Effector memory CD8-positive, alpha-beta T cell (primary cell): ENCODE results near the gene SHISA9.
"Not testable (repeated sequence)": the region's sequence is repeated elsewhere in the genome, so short reads cannot be mapped to it uniquely, and the experiment has no call there.

Experiments
- ATAC-seq: fragments of 150-1000 bp; cut with Tn5 transposase; replicated peaks from 2 replicates; pipeline ENCODE4 v1.10.0; 2021; ENCODE audit warnings: mild to moderate bottlenecking, moderate library complexity
- DNase-seq, 3 experiments: peaks; one replicate each; pipeline ENCODE4 v3.0.0; 2021
- H3K27ac Mint-ChIP-seq, 2 donors: one replicate each; pipeline ENCODE4 v1.8.0; 2022; ENCODE audit warnings: mild to moderate bottlenecking in 2 of 2, mixed read lengths in 2 of 2, moderate library complexity in 2 of 2
- H3K27me3 Mint-ChIP-seq, 2 donors: one replicate each; pipeline ENCODE4 v1.8.0; 2022; ENCODE audit warnings: mixed read lengths in 2 of 2
- H3K36me3 Mint-ChIP-seq: one replicate; pipeline ENCODE4 v1.8.0; 2022; ENCODE audit warnings: mild to moderate bottlenecking, moderate library complexity, mixed read lengths; ENCODE audit not compliant: insufficient read depth
- H3K4me1 Mint-ChIP-seq, 2 donors: one replicate each; pipeline ENCODE4 v1.8.0; 2022; ENCODE audit warnings: low read depth in 2 of 2, mixed read lengths in 2 of 2
- H3K4me3 Mint-ChIP-seq, 2 donors: one replicate each; pipeline ENCODE4 v1.8.0; 2022; ENCODE audit warnings: mild to moderate bottlenecking in 2 of 2, mixed read lengths in 2 of 2, moderate library complexity in 2 of 2
- H3K9me3 Mint-ChIP-seq, 2 donors: one replicate each; pipeline ENCODE4 v1.8.0; 2022; ENCODE audit warnings: mixed read lengths in 2 of 2

SHISA9 gene

GRCh38 chr16:12903407-12904328 lies 2.3 kb downstream of the SHISA9 start:
- Mint-ChIP-seq H3K27me3 (peaks cover 49 to 84% of the 10 kb centered on the region in 2 donors), H3K9me3 (no peaks in the 10 kb centered on the region), H3K36me3 (no peaks in the 10 kb centered on the region), H3K4me3 (no peak overlapping the region), H3K4me1 (peaks cover 0 to 3% of the 10 kb centered on the region in 2 donors), H3K27ac (no peak overlapping the region)
- DNase-seq (no peak), ATAC-seq (no peak)

DNA sequence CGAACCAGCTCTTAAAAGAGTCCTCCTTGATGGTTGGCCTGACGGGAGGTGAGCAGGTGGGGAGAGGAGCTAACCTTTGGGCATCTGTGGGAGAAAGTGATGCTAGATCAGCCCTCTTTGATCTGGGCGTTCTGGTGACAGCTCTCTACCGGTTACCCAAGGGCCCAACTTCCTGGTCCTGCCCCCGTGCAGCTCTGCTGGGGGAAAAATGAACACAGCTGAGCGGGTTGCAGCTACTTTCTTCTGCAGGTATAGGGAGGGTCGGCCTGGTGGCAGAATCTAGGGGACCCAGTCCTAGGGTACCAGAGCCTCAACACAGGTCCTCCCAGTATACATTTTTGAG lies 2.9 kb downstream of the SHISA9 start:
- Mint-ChIP-seq H3K27me3 (peaks cover 49 to 84% of the 10 kb centered on the region in 2 donors), H3K27ac (no peak overlapping the region), H3K36me3 (no peaks in the 10 kb centered on the region), H3K9me3 (no peaks in the 10 kb centered on the region), H3K4me1 (peaks cover 0 to 3% of the 10 kb centered on the region in 2 donors), H3K4me3 (no peak overlapping the region)
- no peak for DNase-seq
- no peak for ATAC-seq

GRCh38 chr16:12906271-12906670 lies 4.9 kb downstream of the SHISA9 start:
- no peak overlapping the region for H3K4me3 Mint-ChIP-seq
- H3K9me3 Mint-ChIP-seq: no peaks in the 10 kb centered on the region
- peaks cover 47 to 77% of the 10 kb centered on the region in 2 donors for H3K27me3 Mint-ChIP-seq
- H3K36me3 Mint-ChIP-seq: no peaks in the 10 kb centered on the region
- H3K4me1 Mint-ChIP-seq: no peaks in the 10 kb centered on the region
- DNase-seq (no peak), ATAC-seq (no peak)
- no peak overlapping the region for H3K27ac Mint-ChIP-seq

- DNase-seq: no peak
- peaks cover 47 to 79% of the 10 kb centered on the region in 2 donors for H3K27me3 Mint-ChIP-seq
Observed at GRCh38 chr16:12906765-12907516, 5.5 kb downstream of the SHISA9 start.

GRCh38 chr16:12907670-12908233 lies 6.4 kb downstream of the SHISA9 start:
- no peaks in the 10 kb centered on the region for H3K4me1 Mint-ChIP-seq
- no peak overlapping the region for H3K27ac Mint-ChIP-seq
- DNase-seq (no peak), ATAC-seq (no peak)
- H3K27me3 Mint-ChIP-seq: peaks cover 41 to 81% of the 10 kb centered on the region in 2 donors
- peaks cover 0 to 1% of the 10 kb centered on the region in 2 donors for H3K9me3 Mint-ChIP-seq
- H3K4me3 Mint-ChIP-seq: no peak overlapping the region
- H3K36me3 Mint-ChIP-seq: no peaks in the 10 kb centered on the region

More at GRCh38 chr16:12906765-12907516, 5.5 kb downstream of the SHISA9 start:
- H3K9me3 Mint-ChIP-seq: peaks cover 0 to 1% of the 10 kb centered on the region in 2 donors
- no peak overlapping the region for H3K4me3 Mint-ChIP-seq
- no peak for ATAC-seq
- no peaks in the 10 kb centered on the region for H3K4me1 Mint-ChIP-seq
- H3K36me3 Mint-ChIP-seq: no peaks in the 10 kb centered on the region
- no peak overlapping the region for H3K27ac Mint-ChIP-seq

- DNase-seq (no peak), ATAC-seq (no peak)
- Mint-ChIP-seq H3K9me3 (no peaks in the 10 kb centered on the region), H3K36me3 (no peaks in the 10 kb centered on the region), H3K4me1 (no peaks in the 10 kb centered on the region), H3K4me3 (no peak overlapping the region), H3K27ac (no peak overlapping the region), H3K27me3 (peaks cover 0 to 35% of the 10 kb centered on the region in 2 donors)
Observed at GRCh38 chr16:12917246-12917645, 15.8 kb downstream of the SHISA9 start.

DNA sequence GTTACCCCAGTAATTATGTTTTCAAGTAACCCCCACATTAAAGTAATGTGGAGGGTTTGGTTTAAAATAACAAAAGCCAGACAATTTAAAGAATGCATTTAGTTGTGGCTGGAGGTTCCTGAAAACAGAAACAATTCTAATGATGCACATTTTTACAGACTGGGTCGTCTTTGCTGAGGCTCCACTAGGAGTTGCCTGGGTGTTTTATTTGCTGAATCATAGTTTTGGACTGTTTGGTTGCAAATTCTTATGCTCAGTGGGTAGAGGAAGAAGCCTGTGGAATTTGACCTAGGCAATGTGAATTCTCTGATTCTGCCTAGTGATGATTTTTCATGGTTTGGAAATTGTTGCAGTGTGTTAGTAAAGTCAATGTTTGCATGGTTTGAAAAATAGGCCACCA lies 16.3 kb downstream of the SHISA9 start:
- Mint-ChIP-seq H3K27me3 (peaks cover 0 to 31% of the 10 kb centered on the region in 2 donors), H3K4me3 (no peak overlapping the region), H3K4me1 (no peaks in the 10 kb centered on the region), H3K9me3 (no peaks in the 10 kb centered on the region), H3K27ac (no peak overlapping the region), H3K36me3 (no peaks in the 10 kb centered on the region)
- ATAC-seq: no peak
- no peak for DNase-seq

DNA sequence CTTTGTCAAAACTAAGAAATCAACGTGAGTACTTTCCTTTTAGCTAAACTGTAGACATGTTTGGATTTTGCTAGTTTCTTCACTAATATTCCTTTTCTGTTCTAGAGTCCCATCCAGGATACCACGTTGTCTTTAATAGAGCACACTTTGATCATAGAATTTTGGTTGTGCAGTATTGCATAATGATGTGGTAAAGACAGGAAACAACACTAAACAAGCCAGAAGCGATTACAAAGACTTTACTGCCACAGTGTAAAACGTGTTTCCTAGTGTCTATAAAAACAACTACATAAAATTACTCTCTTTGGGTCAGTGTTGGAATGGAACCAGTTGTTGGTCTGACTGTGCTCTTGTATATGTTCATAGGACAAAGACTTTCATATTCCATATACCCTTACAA lies 19.3 kb downstream of the SHISA9 start:
- Mint-ChIP-seq H3K27me3 (peaks cover 0 to 26% of the 10 kb centered on the region in 2 donors), H3K4me3 (no peak overlapping the region), H3K36me3 (no peaks in the 10 kb centered on the region), H3K4me1 (no peaks in the 10 kb centered on the region), H3K9me3 (no peaks in the 10 kb centered on the region), H3K27ac (no peak overlapping the region)
- DNase-seq: no peak
- ATAC-seq: no peak

GRCh38 chr16:12923640-12924039 lies 22.2 kb downstream of the SHISA9 start:
- H3K4me3 Mint-ChIP-seq, DNase-seq, H3K36me3 Mint-ChIP-seq, H3K4me1 Mint-ChIP-seq, H3K9me3 Mint-ChIP-seq, ATAC-seq, H3K27ac Mint-ChIP-seq: not testable (repeated sequence)
- H3K27me3 Mint-ChIP-seq: peaks cover 8 to 18% of the 10 kb centered on the region in 2 donors

- Mint-ChIP-seq H3K27ac (no peak overlapping the region), H3K9me3 (no peaks in the 10 kb centered on the region), H3K4me1 (no peaks in the 10 kb centered on the region), H3K27me3 (peaks cover 8 to 28% of the 10 kb centered on the region in 2 donors), H3K36me3 (no peaks in the 10 kb centered on the region), H3K4me3 (no peak overlapping the region)
- ATAC-seq: no peak
- no peak for DNase-seq
Observed at GRCh38 chr16:12925026-12925800, 23.8 kb downstream of the SHISA9 start.

DNA sequence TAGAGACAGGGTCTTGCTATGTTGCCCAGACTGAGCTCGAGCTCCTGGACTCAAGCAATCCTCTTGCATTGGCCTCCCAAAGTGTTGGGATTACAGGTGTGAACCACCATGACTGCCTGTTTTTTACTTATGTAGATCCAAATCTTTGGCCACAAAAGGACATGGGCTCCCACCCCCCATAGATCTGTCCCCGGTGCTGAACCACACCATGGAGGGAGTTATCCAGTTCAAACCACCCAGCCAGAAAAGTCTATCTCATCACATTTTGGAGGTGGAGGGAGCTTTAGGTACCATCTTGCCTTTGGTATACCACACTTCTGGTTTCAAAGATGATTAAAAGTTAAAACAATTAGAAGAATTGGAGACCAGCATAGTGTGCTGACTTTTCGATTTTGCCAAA lies 26.2 kb downstream of the SHISA9 start:
- H3K4me3 Mint-ChIP-seq: no peak overlapping the region
- no peaks in the 10 kb centered on the region for H3K9me3 Mint-ChIP-seq
- ATAC-seq (no peak), DNase-seq (no peak)
- no peak overlapping the region for H3K27ac Mint-ChIP-seq
- no peaks in the 10 kb centered on the region for H3K4me1 Mint-ChIP-seq
- peaks cover 8 to 28% of the 10 kb centered on the region in 2 donors for H3K27me3 Mint-ChIP-seq
- H3K36me3 Mint-ChIP-seq: no peaks in the 10 kb centered on the region

- no peak overlapping the region for H3K27ac Mint-ChIP-seq
- no peaks in the 10 kb centered on the region for H3K9me3 Mint-ChIP-seq
- no peak overlapping the region for H3K4me3 Mint-ChIP-seq
- H3K27me3 Mint-ChIP-seq: peaks cover 8 to 10% of the 10 kb centered on the region in 2 donors
- H3K4me1 Mint-ChIP-seq: no peaks in the 10 kb centered on the region
- DNase-seq: no peak
- no peaks in the 10 kb centered on the region for H3K36me3 Mint-ChIP-seq
- no peak for ATAC-seq
Observed at GRCh38 chr16:12930881-12931280, 29.5 kb downstream of the SHISA9 start.

DNA sequence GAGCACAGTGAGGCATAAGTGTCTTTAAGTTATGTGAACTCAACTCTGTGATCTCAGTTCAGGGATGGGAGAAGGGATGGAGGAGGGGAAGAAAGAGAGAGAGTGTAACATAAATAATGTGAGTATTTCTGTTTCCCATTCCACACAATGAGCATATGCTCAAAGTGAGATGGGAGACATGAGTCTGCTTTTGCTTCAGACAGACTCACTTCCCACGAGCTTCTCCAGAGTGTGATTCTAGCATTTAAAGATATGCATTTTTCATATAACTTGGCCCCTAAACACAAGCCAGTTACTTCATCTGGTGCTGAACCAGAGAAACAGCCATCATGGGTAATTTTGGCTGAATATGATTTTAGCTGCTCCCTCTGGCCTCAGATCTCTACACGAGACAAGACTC lies 35.0 kb downstream of the SHISA9 start:
- Mint-ChIP-seq H3K9me3 (peaks cover 0 to 2% of the 10 kb centered on the region in 2 donors), H3K27ac (no peak overlapping the region), H3K36me3 (no peaks in the 10 kb centered on the region), H3K4me1 (no peaks in the 10 kb centered on the region), H3K27me3 (peaks cover 0 to 12% of the 10 kb centered on the region in 2 donors), H3K4me3 (no peak overlapping the region)
- no peak for ATAC-seq
- no peak for DNase-seq
